MCF 10A (cell line): Measurements from ENCODE around the gene ABLIM1. TPM values are rescaled to one million over a fixed set of nuclear protein-coding genes. Genes with fewer than 3 reads are reported as not detected.

Experiments used
- BruUV-seq: library from RNA; stranded (reverse); fragments of 400-500 nt; replicated peaks from 2 replicates; lab custom pipeline; 2021; lab: Mats Ljungman, UMichigan
- CTCF ChIA-PET: fragments of 300-600 bp; sonication (Branson Sonifier 250); formaldehyde crosslinking; extraction: SDS; loops from one replicate; lab custom pipeline; 2021; ENCODE audit warnings: antibody characterized with exemption, inconsistent platforms; lab: Yijun Ruan, JAX
- POLR2A ChIA-PET: fragments of 300-600, 350-650 bp; sonication (Branson Sonifier 250); formaldehyde crosslinking; extraction: SDS; loops from one replicate; lab custom pipeline; 2020; ENCODE audit warnings: antibody characterized with exemption, inconsistent platforms; lab: Yijun Ruan, JAX
- DNase-seq: peaks from one replicate; pipeline ENCODE4 v3.0.0-alpha.2; 2018; ENCODE audit not compliant: unreplicated experiment
- H3K27ac Mint-ChIP-seq: one replicate; pipeline ENCODE4 v1.8.0; 2022; ENCODE audit warnings: mild to moderate bottlenecking, low read depth, mixed read lengths; ENCODE audit not compliant: unreplicated experiment
- H3K27me3 Mint-ChIP-seq: one replicate; pipeline ENCODE4 v1.8.0; 2022; ENCODE audit warnings: mixed read lengths; ENCODE audit not compliant: insufficient read depth, unreplicated experiment
- H3K36me3 Mint-ChIP-seq: one replicate; pipeline ENCODE4 v1.8.0; 2022; ENCODE audit warnings: mild to moderate bottlenecking, moderate library complexity, mixed read lengths; ENCODE audit not compliant: insufficient read depth, unreplicated experiment
- H3K4me1 Mint-ChIP-seq: one replicate; pipeline ENCODE4 v1.8.0; 2022; ENCODE audit warnings: mixed read lengths; ENCODE audit not compliant: insufficient read depth, unreplicated experiment
- H3K4me3 Mint-ChIP-seq: one replicate; pipeline ENCODE4 v1.8.0; 2022; ENCODE audit warnings: mild to moderate bottlenecking, moderate library complexity, mixed read lengths; ENCODE audit not compliant: unreplicated experiment
- H3K9me3 Mint-ChIP-seq: one replicate; pipeline ENCODE4 v1.8.0; 2022; ENCODE audit warnings: mixed read lengths; ENCODE audit not compliant: unreplicated experiment
- intact Hi-C: fragments of 100-400 bp; cut with micrococcal nuclease; formaldehyde crosslinking; loops from 2 replicates; pipeline ENCODE4 v1.14.1; 2022
- total RNA-seq: library from RNA; stranded (reverse); gene quantifications from 2 replicates; pipeline ENCODE4 v1.2.3, GENCODE V29; 2022
- TF ChIP-seq, protein P1 (sequence below): fragments of 200-600 bp; IDR thresholded peaks from one replicate; pipeline ENCODE4 v1.8.0; 2022; ENCODE audit warnings: antibody characterized with exemption, mild to moderate bottlenecking; ENCODE audit not compliant: unreplicated experiment

The ABLIM1 gene
- total RNA-seq, 1 experiment from 2014 or later = 94.5 TPM

DNA sequence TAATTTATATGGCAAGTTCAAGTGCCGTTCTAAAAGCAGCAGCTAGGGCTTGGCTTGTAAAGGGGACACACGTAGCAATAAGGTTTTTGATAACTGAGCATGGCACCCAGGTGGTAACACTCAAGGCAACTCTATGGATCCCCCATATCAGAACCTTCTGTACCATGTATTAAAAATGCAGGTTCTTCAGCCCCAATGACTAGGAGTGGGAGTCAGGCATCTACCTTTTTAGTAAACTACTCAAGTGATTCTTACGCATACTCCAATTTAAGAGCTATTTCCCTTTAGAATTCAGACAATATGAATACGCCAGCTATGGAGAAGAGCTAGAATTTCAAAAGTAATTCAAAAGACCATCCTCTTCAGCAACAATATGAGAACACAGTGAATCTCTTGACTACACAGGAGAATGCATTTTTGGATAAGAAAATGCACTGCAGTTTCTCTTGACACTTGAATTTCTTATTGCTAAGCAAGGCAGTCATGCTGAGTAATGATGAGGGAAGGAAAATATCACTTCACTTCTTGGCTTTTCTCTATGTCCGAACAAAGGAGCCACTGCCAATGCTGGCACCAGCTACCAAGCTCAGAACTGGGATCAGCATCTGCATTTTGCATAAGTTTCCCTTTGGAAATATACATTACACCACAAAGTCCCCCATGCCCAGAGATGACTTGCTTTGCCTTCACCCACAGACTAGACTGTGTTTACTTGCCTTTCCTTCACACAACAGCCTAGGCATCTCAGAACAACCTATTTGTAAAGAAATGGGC lies 53.5 kb downstream of the ABLIM1 start:
- TF ChIP-seq, protein P1, sequence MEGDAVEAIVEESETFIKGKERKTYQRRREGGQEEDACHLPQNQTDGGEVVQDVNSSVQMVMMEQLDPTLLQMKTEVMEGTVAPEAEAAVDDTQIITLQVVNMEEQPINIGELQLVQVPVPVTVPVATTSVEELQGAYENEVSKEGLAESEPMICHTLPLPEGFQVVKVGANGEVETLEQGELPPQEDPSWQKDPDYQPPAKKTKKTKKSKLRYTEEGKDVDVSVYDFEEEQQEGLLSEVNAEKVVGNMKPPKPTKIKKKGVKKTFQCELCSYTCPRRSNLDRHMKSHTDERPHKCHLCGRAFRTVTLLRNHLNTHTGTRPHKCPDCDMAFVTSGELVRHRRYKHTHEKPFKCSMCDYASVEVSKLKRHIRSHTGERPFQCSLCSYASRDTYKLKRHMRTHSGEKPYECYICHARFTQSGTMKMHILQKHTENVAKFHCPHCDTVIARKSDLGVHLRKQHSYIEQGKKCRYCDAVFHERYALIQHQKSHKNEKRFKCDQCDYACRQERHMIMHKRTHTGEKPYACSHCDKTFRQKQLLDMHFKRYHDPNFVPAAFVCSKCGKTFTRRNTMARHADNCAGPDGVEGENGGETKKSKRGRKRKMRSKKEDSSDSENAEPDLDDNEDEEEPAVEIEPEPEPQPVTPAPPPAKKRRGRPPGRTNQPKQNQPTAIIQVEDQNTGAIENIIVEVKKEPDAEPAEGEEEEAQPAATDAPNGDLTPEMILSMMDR = no peak
- H3K4me1 Mint-ChIP-seq = peaks cover 27% of the 10 kb centered on the region
- H3K27ac Mint-ChIP-seq = peak overlapping the region; percentile 78
- CTCF ChIA-PET = interaction anchor here (0.6 to 1.2 kb wide), 3 partner anchors 13 to 29 kb away, joined by 3 to 4 read pairs (median 3); no protein-coding TSS in a partner anchor
- POLR2A ChIA-PET = interaction anchor here (0.6 to 2.2 kb wide), 6 partner anchors 20 to 94 kb away, joined by 3 to 12 read pairs (median 4); no protein-coding TSS in a partner anchor
- no peak for DNase-seq
- no peak overlapping the region for H3K4me3 Mint-ChIP-seq
- no peaks in the 10 kb centered on the region for H3K27me3 Mint-ChIP-seq
- H3K36me3 Mint-ChIP-seq = peaks cover 12% of the 10 kb centered on the region
- intact Hi-C loops = no loop called here
- BruUV-seq = no TSS peak
- no peaks in the 10 kb centered on the region for H3K9me3 Mint-ChIP-seq

DNA sequence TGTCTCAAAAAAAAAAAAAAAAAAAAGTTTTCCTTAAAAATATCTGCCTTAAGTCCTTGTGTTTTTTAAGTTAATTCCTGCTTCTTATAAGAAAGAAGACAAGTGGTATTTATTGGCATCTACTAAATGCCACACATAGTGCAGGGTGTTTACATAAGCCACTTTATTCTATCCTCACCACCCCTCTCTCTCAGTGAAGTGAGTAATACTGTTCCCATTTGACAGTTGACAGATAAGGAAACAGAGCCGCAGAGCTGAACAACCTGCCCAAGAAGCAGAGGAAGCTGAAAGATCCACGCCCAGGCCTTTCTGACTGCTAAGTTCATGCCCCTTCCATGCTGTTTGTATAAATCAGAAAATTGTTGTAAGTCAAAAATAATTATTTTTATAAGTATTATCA lies 54.1 kb downstream of the ABLIM1 start:
- ChIA-PET POLR2A (interaction anchor here (0.6 to 2.2 kb wide), 6 partner anchors 20 to 94 kb away, joined by 3 to 12 read pairs (median 4); no protein-coding TSS in a partner anchor), CTCF (interaction anchor here (0.5 to 1.2 kb wide), 4 partner anchors 13 to 59 kb away, joined by 3 to 4 read pairs (median 3); no protein-coding TSS in a partner anchor)
- BruUV-seq = no TSS peak
- no peak for DNase-seq
- Mint-ChIP-seq H3K4me3 (no peak overlapping the region), H3K9me3 (no peaks in the 10 kb centered on the region), H3K4me1 (peaks cover 27% of the 10 kb centered on the region), H3K27me3 (no peaks in the 10 kb centered on the region), H3K27ac (no peak overlapping the region), H3K36me3 (peaks cover 12% of the 10 kb centered on the region)
- TF ChIP-seq, protein P1 = no peak
- intact Hi-C loops = no loop called here

DNA sequence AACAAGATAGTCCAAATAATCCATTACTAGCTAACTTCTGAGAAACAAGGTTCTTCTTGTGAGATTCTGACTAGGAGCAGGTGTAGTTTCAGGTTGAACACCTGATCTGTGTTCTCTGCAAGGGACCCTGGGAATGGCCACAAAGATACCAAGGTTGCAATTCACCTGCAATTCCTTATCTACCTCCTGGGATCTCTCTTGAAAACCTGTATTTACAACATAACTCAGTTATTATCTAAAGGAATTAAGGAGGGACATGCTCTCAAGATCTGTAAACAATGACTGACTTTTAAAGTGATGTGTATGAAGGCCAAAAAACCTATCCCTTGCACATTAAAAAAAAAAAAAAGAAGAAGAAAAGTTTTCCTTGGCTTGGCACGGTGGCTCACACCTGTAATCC lies 54.8 kb downstream of the ABLIM1 start:
- intact Hi-C loops = no loop called here
- no peak for DNase-seq
- ChIA-PET CTCF (interaction anchor here (0.5 kb wide), 1 partner anchor 58 kb away, joined by 3 read pairs; no protein-coding TSS in a partner anchor), POLR2A (interaction anchor here (0.6 to 2.2 kb wide), 3 partner anchors 22 to 749 kb away, joined by 3 to 12 read pairs (median 3); partner anchors contain the start of gene DCLRE1A)
- H3K36me3 Mint-ChIP-seq = peaks cover 12% of the 10 kb centered on the region
- no peak overlapping the region for H3K27ac Mint-ChIP-seq
- peaks cover 27% of the 10 kb centered on the region for H3K4me1 Mint-ChIP-seq
- TF ChIP-seq, protein P1 = no peak
- no peaks in the 10 kb centered on the region for H3K27me3 Mint-ChIP-seq
- H3K9me3 Mint-ChIP-seq = no peaks in the 10 kb centered on the region
- no peak overlapping the region for H3K4me3 Mint-ChIP-seq
- no TSS peak for BruUV-seq

DNA sequence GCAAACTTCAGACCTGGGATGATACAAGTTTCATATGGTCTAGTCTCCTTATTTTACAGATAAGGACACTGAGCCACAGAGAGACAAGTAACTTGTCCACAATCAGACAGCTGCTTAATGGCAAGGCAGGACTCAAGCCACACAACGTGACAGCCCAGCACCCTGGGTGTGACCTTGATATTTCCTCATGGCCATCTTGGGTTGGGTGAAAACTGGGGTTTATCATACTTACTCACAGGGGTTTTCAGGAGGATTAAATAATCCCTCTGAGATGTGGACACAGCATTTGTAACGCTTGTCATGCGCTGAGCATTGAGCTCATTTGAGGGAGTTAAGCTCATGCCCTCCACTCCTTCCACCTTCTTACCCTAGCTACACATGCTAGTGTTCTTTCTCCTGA lies 58.0 kb downstream of the ABLIM1 start:
- no peak overlapping the region for H3K27ac Mint-ChIP-seq
- H3K36me3 Mint-ChIP-seq = peaks cover 6% of the 10 kb centered on the region
- no peak overlapping the region for H3K4me3 Mint-ChIP-seq
- no TSS peak for BruUV-seq
- TF ChIP-seq, protein P1 = no peak
- CTCF ChIA-PET = interaction anchor here (0.9 to 1.3 kb wide), 3 partner anchors 11 to 16 kb away, joined by 3 to 7 read pairs (median 4); no protein-coding TSS in a partner anchor
- POLR2A ChIA-PET = interaction anchor here (0.7 to 1.2 kb wide), 2 partner anchors 19 to 24 kb away, joined by 3 to 4 read pairs; no protein-coding TSS in a partner anchor
- intact Hi-C loops = no loop called here
- no peaks in the 10 kb centered on the region for H3K27me3 Mint-ChIP-seq
- H3K4me1 Mint-ChIP-seq = peaks cover 5% of the 10 kb centered on the region
- no peak for DNase-seq
- H3K9me3 Mint-ChIP-seq = no peaks in the 10 kb centered on the region
